Fibroblast of pulmonary artery (primary cell): Measurements from ENCODE around the gene MFNG.

Source experiments
- DNase-seq: peaks from one replicate; pipeline ENCODE4 v3.0.0-alpha.2; 2010; ENCODE audit warnings: low read depth
- H3K4me3 ChIP-seq: replicated peaks from 2 replicates; pipeline ENCODE4 v1.5.1; 2011; ENCODE audit warnings: low read depth, mild to moderate bottlenecking, control low read depth, low read length, moderate library complexity
- TF ChIP-seq, protein P1 (sequence below): IDR thresholded peaks from 2 replicates; pipeline ENCODE4 v1.5.1; 2011; ENCODE audit warnings: mild to moderate bottlenecking, control low read depth, low read length, inconsistent platforms; ENCODE audit errors: missing control alignments

Gene MFNG

GRCh38 chr22:37505565-37505964 lies 19.4 kb upstream of the MFNG start:
- TF ChIP-seq, protein P1, sequence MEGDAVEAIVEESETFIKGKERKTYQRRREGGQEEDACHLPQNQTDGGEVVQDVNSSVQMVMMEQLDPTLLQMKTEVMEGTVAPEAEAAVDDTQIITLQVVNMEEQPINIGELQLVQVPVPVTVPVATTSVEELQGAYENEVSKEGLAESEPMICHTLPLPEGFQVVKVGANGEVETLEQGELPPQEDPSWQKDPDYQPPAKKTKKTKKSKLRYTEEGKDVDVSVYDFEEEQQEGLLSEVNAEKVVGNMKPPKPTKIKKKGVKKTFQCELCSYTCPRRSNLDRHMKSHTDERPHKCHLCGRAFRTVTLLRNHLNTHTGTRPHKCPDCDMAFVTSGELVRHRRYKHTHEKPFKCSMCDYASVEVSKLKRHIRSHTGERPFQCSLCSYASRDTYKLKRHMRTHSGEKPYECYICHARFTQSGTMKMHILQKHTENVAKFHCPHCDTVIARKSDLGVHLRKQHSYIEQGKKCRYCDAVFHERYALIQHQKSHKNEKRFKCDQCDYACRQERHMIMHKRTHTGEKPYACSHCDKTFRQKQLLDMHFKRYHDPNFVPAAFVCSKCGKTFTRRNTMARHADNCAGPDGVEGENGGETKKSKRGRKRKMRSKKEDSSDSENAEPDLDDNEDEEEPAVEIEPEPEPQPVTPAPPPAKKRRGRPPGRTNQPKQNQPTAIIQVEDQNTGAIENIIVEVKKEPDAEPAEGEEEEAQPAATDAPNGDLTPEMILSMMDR = no peak
- DNase-seq = no peak
- H3K4me3 ChIP-seq = no peak overlapping the region

GRCh38 chr22:37504964-37505363 lies 18.8 kb upstream of the MFNG start:
- TF ChIP-seq, protein P1 = no peak
- no peak overlapping the region for H3K4me3 ChIP-seq
- no peak for DNase-seq

- DNase-seq = no peak
- H3K4me3 ChIP-seq = no peak overlapping the region
- TF ChIP-seq, protein P1 = no peak
These were observed 17.7 kb upstream of the MFNG start for GRCh38 chr22:37503850-37504249.

DNA sequence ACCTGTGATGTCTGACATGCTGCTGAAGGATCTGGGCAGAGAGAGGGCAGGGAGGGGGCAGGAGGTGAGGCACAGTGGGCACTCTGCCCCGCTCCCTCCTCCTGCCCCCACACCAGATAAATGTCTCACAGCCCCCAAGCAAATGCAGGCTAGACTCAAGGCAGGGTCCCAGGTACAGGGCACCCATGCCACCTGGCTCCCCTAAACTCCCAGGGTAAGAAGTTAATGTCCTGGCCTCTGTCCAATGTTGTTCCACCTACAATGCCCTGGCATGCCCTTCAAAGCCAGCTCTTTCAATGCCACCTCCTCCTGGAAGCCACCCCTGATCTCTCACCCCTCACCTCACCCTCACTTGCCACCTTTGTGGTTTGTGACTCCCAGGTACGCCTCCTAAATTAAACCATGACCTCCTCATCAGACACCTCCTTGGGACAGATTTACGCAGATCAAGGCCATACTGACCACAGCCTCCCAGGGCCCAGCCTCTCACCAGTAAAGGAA lies 17.0 kb upstream of the MFNG start:
- no peak for DNase-seq
- no peak overlapping the region for H3K4me3 ChIP-seq
- TF ChIP-seq, protein P1 = no peak

DNA sequence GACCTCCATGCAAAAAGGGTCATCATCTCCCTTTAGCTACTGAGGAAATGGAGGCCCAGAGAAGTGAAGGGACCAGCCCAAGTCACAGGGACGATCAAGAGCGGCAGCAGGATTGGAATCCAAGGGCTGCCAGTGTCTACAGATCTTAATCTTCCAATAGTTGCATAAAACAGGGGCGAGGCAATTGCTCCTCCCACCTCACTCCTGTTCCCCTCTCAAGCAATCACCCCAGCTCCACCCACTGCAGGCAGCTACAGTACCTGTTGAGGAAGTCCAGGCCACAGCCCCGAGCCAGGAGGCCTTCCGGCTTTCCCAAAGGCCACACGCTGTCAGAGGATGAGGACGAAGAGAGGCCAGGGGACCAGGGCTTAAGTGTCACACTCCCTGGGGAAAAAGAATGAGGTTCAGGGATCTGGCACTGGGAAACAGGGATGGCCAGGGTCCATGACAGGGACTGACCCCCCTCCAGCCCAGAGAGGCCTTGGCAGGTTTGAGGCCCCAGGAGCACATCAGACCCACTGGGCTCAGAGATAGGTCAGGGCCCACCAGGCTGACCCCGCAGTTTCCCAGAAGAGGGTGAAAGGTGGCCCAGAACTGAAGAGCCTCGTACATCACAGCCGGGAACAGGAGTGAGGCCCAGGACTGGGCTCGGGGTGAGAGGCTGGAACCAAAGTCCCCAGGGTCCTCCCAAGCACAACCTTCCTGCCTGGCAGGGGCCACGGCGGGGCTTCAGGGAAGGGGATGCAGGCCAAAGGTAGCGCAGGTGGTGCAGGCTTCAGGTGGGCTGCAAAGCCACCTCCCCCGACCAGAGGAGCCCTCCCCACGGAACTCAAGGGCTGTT lies 16.4 kb upstream of the MFNG start:
- H3K4me3 ChIP-seq = no peak overlapping the region
- DNase-seq = no peak
- TF ChIP-seq, protein P1 = no peak

DNA sequence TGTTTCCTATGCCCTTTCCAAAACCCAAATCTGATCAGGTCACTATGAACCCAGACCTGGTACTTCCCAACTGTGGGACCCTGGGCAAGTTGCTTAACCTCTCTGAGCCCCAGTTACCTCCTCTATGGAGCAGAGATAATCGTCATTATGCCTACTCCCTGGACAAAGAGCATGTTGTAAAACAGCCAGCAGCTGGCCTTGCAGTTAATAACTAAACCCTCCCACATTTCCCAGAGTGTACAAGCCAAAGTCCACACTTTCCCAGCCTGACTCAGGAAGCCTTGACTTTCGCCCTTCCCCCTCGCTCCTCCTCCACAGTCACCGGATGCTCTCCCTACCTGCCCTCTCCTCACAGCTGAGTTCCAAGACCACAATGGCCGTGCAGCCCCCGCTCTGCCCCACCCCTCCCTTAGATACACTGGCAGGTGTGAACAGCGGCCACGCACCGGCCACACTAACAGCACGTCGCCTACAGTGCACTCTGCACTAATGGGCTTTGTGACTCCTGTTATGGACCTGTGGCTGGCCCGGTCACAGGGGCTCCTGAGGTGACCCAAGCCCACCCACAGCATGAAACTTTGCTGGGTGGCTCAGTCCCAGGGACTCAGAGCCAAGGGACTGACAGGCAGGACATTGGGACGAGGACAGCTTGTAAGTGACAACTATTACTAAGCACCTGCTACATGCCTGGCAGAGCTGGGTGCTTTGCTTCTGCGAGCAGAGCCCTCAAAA lies 15.6 kb upstream of the MFNG start:
- DNase-seq = peak; percentile 94
- no peak overlapping the region for H3K4me3 ChIP-seq
- TF ChIP-seq, protein P1 = no peak
